NCI-H187 (cell line): ENCODE measurements around the gene TPO.
"Not testable (repeated sequence)": the region's sequence is repeated elsewhere in the genome, so short reads cannot be mapped to it uniquely, and the experiment has no call there.

Experiments used
- DNase-seq, 2 experiments: peaks; one replicate each; lab custom pipeline; 2025; lab: John Stamatoyannopoulos, UW

TPO gene

GRCh38 chr2:1557467-1557820, 144.2 kb downstream of the TPO start:
- DNase-seq: no peak

DNA sequence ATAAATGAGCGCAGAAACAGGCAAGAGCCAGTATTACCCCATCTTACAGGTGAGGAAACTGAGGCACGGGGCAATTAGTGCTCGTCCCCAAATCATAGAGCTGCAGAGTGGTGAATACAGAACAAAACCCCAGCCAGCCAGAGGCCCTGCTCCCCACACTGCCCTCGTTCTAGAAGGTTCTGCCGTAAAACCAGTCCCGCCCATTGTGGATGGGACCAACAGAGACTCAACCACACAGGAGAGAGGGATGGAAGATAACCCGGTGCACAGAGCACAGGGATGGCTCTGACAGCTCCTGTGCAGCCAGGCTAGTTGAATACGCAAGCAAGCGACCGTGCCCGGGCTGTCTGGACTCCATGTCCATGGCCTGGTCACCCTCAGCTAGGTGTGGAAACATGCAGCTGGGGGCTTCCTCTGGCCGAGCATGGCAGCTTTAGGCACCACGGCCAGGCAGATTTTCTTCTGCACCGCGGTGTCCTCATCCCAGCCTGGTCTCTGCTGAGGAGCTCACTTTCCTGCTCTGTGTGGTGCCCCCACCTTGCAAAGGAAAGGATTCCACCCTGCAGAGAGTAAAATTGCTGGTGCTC, 146.4 kb downstream of the TPO start:
- DNase-seq: no peak

GRCh38 chr2:1561259-1561658, 148.0 kb downstream of the TPO start:
- no peak for DNase-seq

DNA sequence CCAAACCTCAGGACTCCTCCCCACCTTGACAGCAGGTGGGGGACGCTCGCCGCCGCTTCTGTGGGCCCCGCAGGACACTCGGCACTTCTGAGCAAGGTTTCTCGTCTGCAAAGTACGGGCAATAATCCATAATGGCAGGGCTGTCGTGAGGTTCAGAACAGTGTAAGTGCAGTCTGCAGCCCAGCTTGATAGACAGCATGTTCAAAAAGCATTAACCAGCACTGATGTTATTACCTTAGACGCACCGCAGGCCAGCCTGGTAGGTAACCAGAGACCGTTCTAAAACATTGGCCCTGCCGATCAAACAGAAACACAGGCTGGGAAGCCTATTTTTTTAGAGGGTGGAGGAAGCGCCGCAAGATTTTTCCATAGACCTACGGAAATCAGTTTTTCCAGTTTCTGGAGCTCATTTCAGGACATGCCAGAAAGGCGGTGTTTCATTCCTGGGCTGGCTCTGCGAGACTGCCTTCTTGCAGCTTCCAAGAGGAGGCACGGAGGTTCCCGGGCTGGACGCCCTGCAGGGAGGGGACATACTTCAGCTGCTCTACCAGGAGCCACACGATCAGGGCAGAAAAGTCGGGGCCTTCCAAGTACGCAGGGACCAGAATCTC, 148.7 kb downstream of the TPO start:
- no peak for DNase-seq

GRCh38 chr2:1563084-1563857, 150.0 kb downstream of the TPO start:
- DNase-seq: no peak

DNA sequence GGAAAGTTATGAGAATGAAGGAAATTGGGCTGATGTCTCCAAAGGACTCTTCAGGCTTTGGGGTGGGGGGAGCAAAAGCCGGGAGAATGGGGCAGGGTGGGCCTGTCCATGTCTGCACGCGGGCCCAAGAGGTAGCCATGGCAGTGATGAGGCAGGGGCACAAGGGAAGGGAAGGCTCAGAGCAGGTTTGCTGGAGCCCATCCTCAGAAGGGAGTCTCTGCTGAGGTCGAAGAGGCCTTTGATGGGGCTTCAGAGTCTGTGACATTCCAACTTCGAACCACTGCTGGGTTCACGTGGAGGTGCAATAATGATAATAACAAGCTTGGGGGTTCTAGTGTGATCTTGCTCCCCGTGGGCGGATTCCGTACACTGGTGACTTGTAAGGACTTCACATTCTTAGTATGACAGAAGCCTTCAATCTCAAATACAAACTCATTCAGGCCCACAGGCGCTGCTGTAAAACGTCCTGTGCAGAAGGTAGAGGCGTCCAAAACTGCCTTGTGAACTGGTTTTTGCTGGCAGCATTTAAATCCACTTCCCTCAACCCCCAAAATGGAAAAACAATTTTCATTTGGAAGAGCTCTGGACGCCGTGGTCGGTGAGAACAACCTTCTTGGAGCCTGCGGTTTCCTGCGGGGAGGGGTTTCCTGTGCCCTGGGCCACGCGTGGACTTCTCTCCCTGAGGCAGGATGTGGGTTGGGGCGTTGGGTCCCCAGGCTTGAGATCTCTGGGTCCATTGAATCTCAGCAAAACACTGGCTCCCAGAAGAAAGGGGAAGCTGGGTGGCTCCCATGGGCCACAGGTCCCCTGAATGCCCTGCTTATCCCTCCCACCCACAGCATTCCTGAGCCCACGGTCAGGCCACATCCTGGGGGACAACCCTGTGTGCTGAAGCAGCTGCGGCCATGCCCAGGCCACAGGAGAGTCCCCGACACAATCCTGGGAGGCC, 151.0 kb downstream of the TPO start:
- DNase-seq: no peak

- DNase-seq: no peak
These were observed 154.5 kb downstream of the TPO start for GRCh38 chr2:1567556-1568344.

DNA sequence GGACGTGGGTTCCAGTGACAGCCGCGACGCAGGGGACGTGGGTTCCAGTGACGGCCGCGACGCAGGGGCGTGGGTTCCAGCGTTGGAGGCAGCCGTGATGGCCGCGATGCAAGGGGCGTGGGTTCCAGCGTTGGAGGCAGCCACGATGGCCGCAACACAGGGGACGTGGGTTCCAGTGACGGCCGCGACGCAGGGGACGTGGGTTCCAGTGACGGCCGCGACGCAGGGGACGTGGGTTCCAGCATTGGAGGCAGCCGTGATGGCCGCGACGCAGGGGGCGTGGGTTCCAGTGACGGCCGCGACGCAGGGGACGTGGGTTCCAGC, 155.0 kb downstream of the TPO start:
- not testable (repeated sequence) for DNase-seq

- DNase-seq: no peak
These were observed 156.7 kb downstream of the TPO start for GRCh38 chr2:1569879-1570450.

- DNase-seq: no peak
These were observed 158.5 kb downstream of the TPO start for GRCh38 chr2:1571477-1572417.

DNA sequence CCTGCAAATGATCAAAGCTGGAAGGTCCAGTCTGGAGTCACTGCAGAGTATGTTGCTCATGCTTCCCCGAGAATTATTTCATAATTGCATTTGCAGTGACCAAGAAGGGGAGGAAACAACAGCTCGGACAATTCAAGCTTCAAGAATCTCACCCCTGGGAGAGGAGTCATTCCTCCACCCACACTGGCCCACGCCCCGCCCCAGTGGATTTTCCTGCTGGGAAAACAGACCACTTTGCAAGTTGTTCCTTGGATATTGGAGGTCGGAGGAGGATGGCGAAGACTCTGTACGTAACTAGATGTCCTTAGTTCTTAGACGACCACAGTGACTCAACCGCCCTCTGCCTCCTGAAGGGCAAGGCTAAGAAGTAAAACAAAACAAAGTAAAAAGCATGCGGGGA, 159.4 kb downstream of the TPO start:
- DNase-seq: no peak

GRCh38 chr2:1577846-1578245, 164.6 kb downstream of the TPO start:
- DNase-seq: no peak

- not testable (repeated sequence) for DNase-seq
These were observed 168.1 kb downstream of the TPO start for GRCh38 chr2:1581257-1581964.

DNA sequence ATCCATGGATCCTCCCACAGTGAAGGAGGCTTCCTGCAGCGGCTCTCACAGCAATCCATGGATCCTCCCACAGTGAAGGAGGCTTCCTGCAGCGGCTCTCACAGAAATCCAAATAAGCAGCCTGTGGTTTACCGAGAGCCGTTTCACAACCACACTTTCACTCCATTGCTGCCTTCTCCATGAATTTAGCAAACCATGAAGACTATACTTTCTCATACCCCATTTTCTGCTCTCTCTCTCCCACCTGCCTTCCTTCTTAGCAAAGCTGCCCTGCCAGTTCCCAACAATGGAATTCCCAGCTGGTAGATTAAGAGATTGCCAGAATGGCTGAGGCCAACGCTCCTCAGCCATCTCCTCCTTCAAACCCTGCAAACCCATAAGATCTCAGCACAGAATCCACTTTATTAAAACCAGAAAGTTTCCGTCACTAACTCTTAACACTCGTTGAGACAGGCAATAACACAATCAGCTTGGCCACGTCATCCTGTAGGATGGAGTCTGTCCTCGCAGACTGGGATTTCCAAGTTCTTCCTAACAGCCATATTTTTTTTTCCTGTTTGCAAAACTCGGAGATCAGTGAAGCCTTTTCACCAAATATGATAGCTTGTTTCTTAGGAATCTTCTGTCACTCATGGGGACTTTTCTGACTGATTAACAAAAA, 168.8 kb downstream of the TPO start:
- no peak for DNase-seq

GRCh38 chr2:1582891-1583341, 169.7 kb downstream of the TPO start:
- DNase-seq: no peak

DNA sequence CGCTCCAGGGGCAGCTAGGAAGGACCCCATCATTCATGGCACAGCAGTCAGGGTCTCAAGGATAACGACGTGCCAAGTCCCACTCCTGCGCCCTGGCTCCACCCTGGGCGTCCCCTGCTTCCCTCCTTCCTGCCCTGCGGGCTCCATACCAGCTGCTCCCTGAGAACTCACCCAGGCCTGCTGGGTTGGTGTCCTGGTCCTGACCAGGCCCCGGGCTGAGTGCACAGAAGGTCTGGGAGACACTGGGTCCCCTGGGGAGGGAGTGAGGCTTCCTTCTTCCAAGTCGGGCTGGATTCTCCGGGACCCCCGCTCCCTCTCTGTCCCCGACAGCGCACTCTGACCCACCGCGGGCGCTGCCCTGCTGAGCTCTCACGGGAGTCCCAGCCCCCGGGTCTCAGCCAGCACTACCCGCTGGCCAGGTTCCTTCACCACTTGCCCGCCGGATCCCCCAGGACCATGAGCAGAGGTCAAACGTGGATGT, 170.8 kb downstream of the TPO start:
- no peak for DNase-seq

DNA sequence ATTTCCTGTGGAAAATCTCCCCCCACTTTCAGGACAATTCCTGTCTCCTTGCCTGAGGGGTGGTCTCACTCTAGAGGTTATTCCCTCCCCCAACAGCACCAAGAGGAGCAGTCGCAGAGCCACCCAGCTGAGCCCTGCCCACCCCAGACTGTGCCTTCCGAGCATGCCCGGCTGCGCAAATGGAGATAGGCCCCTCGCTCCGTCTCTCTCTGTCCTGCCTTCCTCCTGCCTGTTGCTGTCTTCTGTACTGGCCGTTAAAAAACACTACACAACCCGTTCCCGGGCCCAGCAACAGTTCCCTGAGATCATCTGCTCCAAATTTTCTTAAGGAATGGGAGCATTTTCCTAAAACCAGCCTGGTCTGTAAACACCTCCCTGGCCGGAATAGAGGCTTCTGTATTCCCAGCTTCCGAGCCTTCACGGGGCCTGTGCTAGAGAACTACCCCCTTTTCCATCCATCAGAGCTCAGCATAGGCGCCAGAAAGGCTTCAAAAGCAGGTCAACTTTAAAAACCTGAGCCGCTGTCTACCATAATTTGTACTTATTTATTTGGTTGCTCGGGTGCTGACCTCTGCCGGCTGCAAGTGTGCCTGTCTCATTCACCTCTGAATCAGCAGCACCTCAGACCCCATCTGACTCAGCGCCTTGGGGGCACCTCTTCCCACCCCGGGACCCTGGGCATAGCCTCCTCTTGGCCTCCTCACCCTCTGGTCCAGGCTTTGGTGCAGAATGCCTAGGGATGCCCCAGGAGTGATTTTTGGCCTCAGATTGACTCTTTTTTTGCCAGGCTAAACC, 171.6 kb downstream of the TPO start:
- DNase-seq: no peak

GRCh38 chr2:1585635-1586034, 172.4 kb downstream of the TPO start:
- no peak for DNase-seq
